Mesodermal cell (in vitro differentiated cells): Measurements from ENCODE around the gene SLC2A4RG.

Source experiments
- H3K27ac ChIP-seq: 2 replicates; pipeline ENCODE4 v1.7.0; 2013; ENCODE audit warnings: mild to moderate bottlenecking, low read depth, low read length, moderate library complexity; ENCODE audit not compliant: severe bottlenecking
- H3K36me3 ChIP-seq: 2 replicates; pipeline ENCODE4 v1.7.1; 2013; ENCODE audit warnings: mild to moderate bottlenecking, low read length, moderate library complexity; ENCODE audit not compliant: control insufficient read depth, insufficient read depth
- H3K4me1 ChIP-seq: one replicate; pipeline ENCODE4 v1.7.1; 2013; ENCODE audit warnings: mild to moderate bottlenecking, low read length; ENCODE audit not compliant: insufficient read depth, control insufficient read depth, poor library complexity, severe bottlenecking
- H3K4me3 ChIP-seq: 2 replicates; pipeline ENCODE4 v1.7.0; 2013; ENCODE audit warnings: low read length, control low read depth, mild to moderate bottlenecking; ENCODE audit not compliant: insufficient read depth, poor library complexity, severe bottlenecking; ENCODE audit errors: extremely low read depth
- H3K9me3 ChIP-seq: 2 replicates; pipeline ENCODE4 v1.7.1; 2013; ENCODE audit warnings: mild to moderate bottlenecking, low read length, moderate library complexity; ENCODE audit not compliant: control insufficient read depth
- WGBS, 2 experiments: methylation state at CpG; one replicate each; pipeline ENCODE4 v1.1.5; 2013; ENCODE audit warnings: missing lambda C conversion rate in 2 of 2; ENCODE audit not compliant: insufficient coverage in 2 of 2; 5-methylcytosine and 5-hydroxymethylcytosine counted together

The SLC2A4RG gene

GRCh38 chr20:63732118-63733095 is 7.2 kb upstream of the SLC2A4RG start:
- peaks cover 63% of the 10 kb centered on the region for H3K36me3 ChIP-seq
- no peak overlapping the region for H3K4me3 ChIP-seq
- H3K4me1 ChIP-seq, result no peaks in the 10 kb centered on the region
- H3K9me3 ChIP-seq, result no peaks in the 10 kb centered on the region
- 87 to 89% methylated on average over 35 to 38 of the region's 38 CpGs for WGBS, 2 experiments
- no peak overlapping the region for H3K27ac ChIP-seq

GRCh38 chr20:63733117-63733516 is 6.5 kb upstream of the SLC2A4RG start:
- 94 to 98% methylated on average over 12 to 13 of the region's 13 CpGs for WGBS, 2 experiments
- peaks cover 2% of the 10 kb centered on the region for H3K4me1 ChIP-seq
- no peaks in the 10 kb centered on the region for H3K9me3 ChIP-seq
- H3K4me3 ChIP-seq, result no peak overlapping the region
- no peak overlapping the region for H3K27ac ChIP-seq
- peaks cover 63% of the 10 kb centered on the region for H3K36me3 ChIP-seq

- Histone ChIP-seq H3K27ac (no peak overlapping the region), H3K9me3 (no peaks in the 10 kb centered on the region), H3K36me3 (peaks cover 59% of the 10 kb centered on the region), H3K4me1 (peaks cover 7% of the 10 kb centered on the region), H3K4me3 (no peak overlapping the region)
- WGBS, 2 experiments, result 96 to 98% methylated on average over 16 to 18 of the region's 18 CpGs
These were observed 5.9 kb upstream of the SLC2A4RG start for GRCh38 chr20:63733579-63734081.

- Histone ChIP-seq H3K4me3 (no peak overlapping the region), H3K4me1 (peaks cover 8% of the 10 kb centered on the region), H3K9me3 (no peaks in the 10 kb centered on the region), H3K36me3 (peaks cover 55% of the 10 kb centered on the region), H3K27ac (no peak overlapping the region)
- 94 to 96% methylated on average over 24 to 25 of the region's 25 CpGs for WGBS, 2 experiments
These were observed 5.2 kb upstream of the SLC2A4RG start for GRCh38 chr20:63734111-63734945.

GRCh38 chr20:63734946-63735858 is 4.4 kb upstream of the SLC2A4RG start:
- Histone ChIP-seq H3K4me3 (no peak overlapping the region), H3K27ac (no peak overlapping the region)
- WGBS, 2 experiments, result 96 to 97% methylated on average over 47 to 48 of the region's 48 CpGs

GRCh38 chr20:63735859-63736718 is 3.5 kb upstream of the SLC2A4RG start, which contains the start of gene LIME1:
LIME1 (plus strand) TSS chr20:63736664; CDS start chr20:63737550, 886 bp downstream.
- WGBS, 2 experiments, result 95% methylated on average over 28 of the region's 31 CpGs
- H3K4me1 ChIP-seq, result peaks cover 11% of the 10 kb centered on the region
- H3K36me3 ChIP-seq, result peaks cover 45% of the 10 kb centered on the region
- H3K4me3 ChIP-seq, result no peak within 1 kb of the TSS
- H3K27ac ChIP-seq, result no peak within 1 kb of the TSS
- H3K9me3 ChIP-seq, result no peaks in the 10 kb centered on the region

More at GRCh38 chr20:63734946-63735858, 4.4 kb upstream of the SLC2A4RG start:
- H3K4me1 ChIP-seq, result peaks cover 8% of the 10 kb centered on the region
- peaks cover 48% of the 10 kb centered on the region for H3K36me3 ChIP-seq
- no peaks in the 10 kb centered on the region for H3K9me3 ChIP-seq

- Histone ChIP-seq H3K36me3 (peaks cover 46% of the 10 kb centered on the region), H3K27ac (no peak overlapping the region), H3K9me3 (no peaks in the 10 kb centered on the region), H3K4me3 (no peak overlapping the region), H3K4me1 (peaks cover 18% of the 10 kb centered on the region)
- 54 to 64% methylated on average over 27 to 30 of the region's 30 CpGs for WGBS, 2 experiments
These were observed 2.5 kb upstream of the SLC2A4RG start for GRCh38 chr20:63736893-63737694.

- no peaks in the 10 kb centered on the region for H3K9me3 ChIP-seq
- no peak overlapping the region for H3K27ac ChIP-seq
- 27 to 45% methylated on average over 12 to 14 of the region's 26 CpGs for WGBS, 2 experiments
- no peak overlapping the region for H3K4me3 ChIP-seq
- H3K4me1 ChIP-seq, result peaks cover 18% of the 10 kb centered on the region
- peaks cover 50% of the 10 kb centered on the region for H3K36me3 ChIP-seq
These were observed 2.0 kb upstream of the SLC2A4RG start for GRCh38 chr20:63737695-63737944.
